NCI-H526 (cell line): ENCODE data around the gene HTRA3.

Source experiments
- DNase-seq, 2 experiments: peaks; one replicate each; lab custom pipeline; 2025; lab: John Stamatoyannopoulos, UW

The HTRA3 gene

GRCh38 chr4:8280158-8280875 is 10.8 kb downstream of the HTRA3 start:
- no peak for DNase-seq

GRCh38 chr4:8280876-8281440 is 11.4 kb downstream of the HTRA3 start:
- DNase-seq: no peak

GRCh38 chr4:8281519-8282133 is 12.1 kb downstream of the HTRA3 start:
- no peak for DNase-seq

GRCh38 chr4:8282134-8282641 is 12.6 kb downstream of the HTRA3 start:
- DNase-seq: no peak

GRCh38 chr4:8282742-8283141 is 13.2 kb downstream of the HTRA3 start:
- no peak for DNase-seq

GRCh38 chr4:8283161-8283560 is 13.6 kb downstream of the HTRA3 start:
- no peak for DNase-seq

GRCh38 chr4:8283631-8284121 is 14.1 kb downstream of the HTRA3 start:
- no peak for DNase-seq

GRCh38 chr4:8284391-8284790 is 14.8 kb downstream of the HTRA3 start:
- no peak for DNase-seq

GRCh38 chr4:8285143-8285975 is 15.8 kb downstream of the HTRA3 start:
- no peak for DNase-seq

GRCh38 chr4:8285976-8286718 is 16.6 kb downstream of the HTRA3 start:
- no peak for DNase-seq

GRCh38 chr4:8286719-8287342 is 17.3 kb downstream of the HTRA3 start:
- DNase-seq: no peak

- DNase-seq: no peak
These were observed 18.1 kb downstream of the HTRA3 start for GRCh38 chr4:8287343-8288280.

GRCh38 chr4:8289151-8289750 is 19.7 kb downstream of the HTRA3 start:
- no peak for DNase-seq

GRCh38 chr4:8289956-8290700 is 20.6 kb downstream of the HTRA3 start:
- no peak for DNase-seq

GRCh38 chr4:8290701-8290970 is 21.1 kb downstream of the HTRA3 start:
- DNase-seq: no peak

- no peak for DNase-seq
These were observed 21.6 kb downstream of the HTRA3 start for GRCh38 chr4:8291036-8291682.

GRCh38 chr4:8291701-8292477 is 22.3 kb downstream of the HTRA3 start:
- DNase-seq: no peak
